H1 (cell line): ENCODE results near the gene CCS. TPM values are rescaled to one million over a fixed set of nuclear protein-coding genes. Genes with fewer than 3 reads are reported as not detected.

Source experiments
- CTCF ChIA-PET: fragments of 300-600 bp; sonication (Branson Sonifier 250); formaldehyde crosslinking; loops from one replicate; lab custom pipeline; 2021; ENCODE audit not compliant: partially characterized antibody; lab: Charles Lee
- POLR2A ChIA-PET: fragments of 300-600 bp; sonication (Branson Sonifier 250); formaldehyde crosslinking; loops from one replicate; lab custom pipeline; 2021; ENCODE audit warnings: inconsistent platforms; ENCODE audit not compliant: partially characterized antibody; lab: Charles Lee
- DNase-seq, 2 experiments: peaks; one replicate each; pipeline versions ENCODE4 v3.0.0 to v3.0.0-alpha.2; 2010 to 2022; ENCODE audit warnings: low spot score in 2 of 2, low read depth in 1 of 2, mixed read lengths in 1 of 2
- FAIRE-seq: peaks from 2 replicates; lab custom pipeline; 2011; peaks lifted over from hg19 to GRCh38; lab: Jason Lieb, UNC
- H2AFZ ChIP-seq: 2 replicates; pipeline ENCODE4 v1.8.1; 2012; ENCODE audit warnings: low read length, inconsistent platforms
- H2AK5ac ChIP-seq: 2 replicates; pipeline ENCODE4 v1.6.1; 2013; ENCODE audit warnings: low read depth, low read length
- H2BK120ac ChIP-seq: replicated peaks from 2 replicates; pipeline ENCODE3; 2013; ENCODE audit warnings: low read depth, low read length, inconsistent platforms
- H2BK12ac ChIP-seq: 2 replicates; pipeline ENCODE4 v1.6.1; 2013; ENCODE audit warnings: low read depth, low read length
- H2BK15ac ChIP-seq: 2 replicates; pipeline ENCODE4 v1.6.1; 2013; ENCODE audit warnings: low read length
- H2BK20ac ChIP-seq: 2 replicates; pipeline ENCODE4 v1.6.1; 2013; ENCODE audit warnings: low read length
- H2BK5ac ChIP-seq: 2 replicates; pipeline ENCODE4 v1.6.1; 2013; ENCODE audit warnings: low read depth, low read length
- H3K14ac ChIP-seq: 2 replicates; pipeline ENCODE4 v1.6.1; 2013; ENCODE audit warnings: inconsistent platforms; ENCODE audit not compliant: insufficient read length
- H3K18ac ChIP-seq: 2 replicates; pipeline ENCODE4 v1.6.1; 2013; ENCODE audit warnings: low read length; ENCODE audit errors: extremely low read depth
- H3K23ac ChIP-seq: 2 replicates; pipeline ENCODE4 v1.6.1; 2013; ENCODE audit warnings: inconsistent platforms; ENCODE audit not compliant: insufficient read length
- H3K23me2 ChIP-seq: 2 replicates; pipeline ENCODE4 v1.6.1; 2013; ENCODE audit warnings: low read depth, low read length
- H3K27ac ChIP-seq: 2 replicates; pipeline ENCODE4 v1.6.1; 2011; ENCODE audit warnings: low read depth, low read length, inconsistent platforms
- H3K27me3 ChIP-seq, 4 experiments: replicated peaks in 1 of 4; 1 replicate in 1 of 4; 2 replicates in 3 of 4; pipeline versions ENCODE4 v1.6.1 to v1.8.1; 2011 to 2013; ENCODE audit warnings: low read length in 3 of 4, mild to moderate bottlenecking in 3 of 4, inconsistent platforms in 2 of 4, mixed read lengths in 2 of 4, moderate library complexity in 1 of 4; ENCODE audit not compliant: control insufficient read depth in 3 of 4, insufficient read depth in 3 of 4; ENCODE audit errors: extremely low read depth in 1 of 4
- H3K36me3 ChIP-seq, 4 experiments: 2 replicates each; pipeline versions ENCODE4 v1.6.1 to v1.8.1; 2011 to 2013; ENCODE audit warnings: mild to moderate bottlenecking in 4 of 4, low read length in 3 of 4, moderate library complexity in 2 of 4, control low read depth in 1 of 4, inconsistent platforms in 1 of 4; ENCODE audit not compliant: insufficient read depth in 4 of 4, control insufficient read depth in 2 of 4
- H3K4ac ChIP-seq: replicated peaks from 2 replicates; pipeline ENCODE3; 2013; ENCODE audit warnings: low read length, low read depth, mixed read lengths, inconsistent platforms; ENCODE audit not compliant: insufficient read length
- H3K4me1 ChIP-seq, 4 experiments: replicated peaks in 1 of 4; 1 replicate in 1 of 4; 2 replicates in 3 of 4; pipeline versions ENCODE4 v1.6.1 to v1.8.1; 2011 to 2013; ENCODE audit warnings: low read length in 3 of 4, inconsistent platforms in 2 of 4, mixed read lengths in 1 of 4; ENCODE audit not compliant: insufficient read depth in 4 of 4, control insufficient read depth in 3 of 4
- H3K4me2 ChIP-seq, 2 experiments: 2 replicates each; pipeline versions ENCODE4 v1.6.1 to v1.8.1; 2011 to 2013; ENCODE audit warnings: low read depth in 2 of 2, low read length in 2 of 2, control low read depth in 1 of 2, inconsistent platforms in 1 of 2, mild to moderate bottlenecking in 1 of 2; ENCODE audit not compliant: insufficient read depth in 1 of 2
- H3K4me3 ChIP-seq, 4 experiments: fragments of 200-600, 300-600 bp in 1 of 4; sonication (generic), shearing (Covaris generic), sonication (Bioruptor Twin) in 1 of 4; 2 replicates each; pipeline versions ENCODE4 v1.5.1 to v1.8.1; 2011 to 2016; ENCODE audit warnings: low read length in 4 of 4, low read depth in 3 of 4, control low read depth in 2 of 4, inconsistent platforms in 2 of 4, mild to moderate bottlenecking in 2 of 4, mixed read lengths in 1 of 4, moderate library complexity in 1 of 4; ENCODE audit not compliant: insufficient read depth in 2 of 4; ENCODE audit errors: extremely low read depth in 1 of 4
- H3K56ac ChIP-seq: replicated peaks from 2 replicates; pipeline ENCODE3; 2013; ENCODE audit warnings: low read depth, mild to moderate bottlenecking, mixed read lengths, low read length, inconsistent platforms; ENCODE audit not compliant: insufficient read length
- H3K79me1 ChIP-seq: 2 replicates; pipeline ENCODE4 v1.6.1; 2013; ENCODE audit warnings: low read depth, low read length, control low read depth
- H3K79me2 ChIP-seq, 2 experiments: 2 replicates each; pipeline versions ENCODE4 v1.6.1 to v1.8.1; 2012 to 2013; ENCODE audit warnings: low read length in 2 of 2, mild to moderate bottlenecking in 2 of 2, inconsistent platforms in 1 of 2; ENCODE audit not compliant: insufficient read depth in 2 of 2, control insufficient read depth in 1 of 2
- H3K9ac ChIP-seq, 4 experiments: replicated peaks in 1 of 4; 1 replicate in 1 of 4; 2 replicates in 3 of 4; pipeline versions ENCODE4 v1.6.1 to v1.8.1; 2011 to 2013; ENCODE audit warnings: low read depth in 3 of 4, low read length in 3 of 4, control low read depth in 2 of 4, mild to moderate bottlenecking in 2 of 4, moderate library complexity in 2 of 4, inconsistent platforms in 1 of 4; ENCODE audit errors: extremely low read depth in 1 of 4
- H3K9me3 ChIP-seq, 2 experiments: 2 replicates each; pipeline versions ENCODE4 v1.6.1 to v1.8.1; 2012 to 2013; ENCODE audit warnings: mild to moderate bottlenecking in 2 of 2, moderate library complexity in 2 of 2, control low read depth in 1 of 2, inconsistent platforms in 1 of 2, low read depth in 1 of 2, low read length in 1 of 2, mixed read lengths in 1 of 2; ENCODE audit not compliant: insufficient read depth in 2 of 2
- H4K20me1 ChIP-seq, 2 experiments: replicated peaks in 1 of 2; 2 replicates each; pipeline versions ENCODE3 to v1.8.1; 2011 to 2013; ENCODE audit warnings: inconsistent platforms in 2 of 2, low read length in 2 of 2, mild to moderate bottlenecking in 1 of 2; ENCODE audit not compliant: insufficient read depth in 2 of 2, control insufficient read depth in 1 of 2
- H4K5ac ChIP-seq: 2 replicates; pipeline ENCODE4 v1.6.1; 2013; ENCODE audit warnings: low read length, low read depth, mixed read lengths, inconsistent platforms; ENCODE audit not compliant: insufficient read length
- H4K8ac ChIP-seq: 2 replicates; pipeline ENCODE4 v1.8.0; 2013; ENCODE audit warnings: mild to moderate bottlenecking, moderate library complexity, low read length, inconsistent platforms; ENCODE audit not compliant: insufficient read depth; ENCODE audit errors: extremely low read depth
- H4K91ac ChIP-seq: replicated peaks from 2 replicates; pipeline ENCODE3; 2013; ENCODE audit warnings: low read length, mixed read lengths, inconsistent platforms; ENCODE audit not compliant: insufficient read length
- RAD21 ChIP-seq, 2 experiments: IDR thresholded peaks in 1 of 2; conservative IDR thresholded peaks in 1 of 2; 2 replicates each; pipeline ENCODE4 v1.6.1; 2011; ENCODE audit warnings: low read depth in 2 of 2, low read length in 2 of 2, improper control_type of control experiment in 1 of 2, inconsistent platforms in 1 of 2, mild to moderate bottlenecking in 1 of 2, moderate library complexity in 1 of 2
- WGBS, 2 experiments: shearing (Covaris generic) in 1 of 2; methylation state at CpG; one replicate each; pipeline versions ENCODE4 v1.1.6 to v1.1.7; 2013 to 2015; ENCODE audit warnings: low lambda C conversion rate in 2 of 2, mixed read lengths in 2 of 2, inconsistent platforms in 1 of 2, low coverage in 1 of 2, missing lambda C conversion rate in 1 of 2; ENCODE audit not compliant: insufficient replicate concordance in 2 of 2, insufficient coverage in 1 of 2, insufficient read length in 1 of 2; ENCODE audit errors: extremely low coverage in 1 of 2, missing lambda C conversion rate in 1 of 2; 5-methylcytosine and 5-hydroxymethylcytosine counted together
- polyA plus RNA-seq, 7 experiments: library from polyadenylated mRNA; depleted of rRNA in 3 of 7; stranded (reverse) in 5 of 7; unstranded in 2 of 7; fragments of >200 nt in 5 of 7; fragments of 200-250 nt in 2 of 7; gene quantifications; 1 replicate in 5 of 7; 2 replicates in 1 of 7; 4 replicates in 1 of 7; pipeline versions ENCODE4 v1.2.1 to v1.2.3, GENCODE V29; 2011 to 2013; ENCODE audit warnings: missing spikeins in 2 of 7, mixed read lengths in 2 of 7
- total RNA-seq: library from RNA; stranded (reverse); fragmentation: NEBNext Ultra II Directional; extraction: Animal tissue kit (Norgen Biotek cat#: 25700); gene quantifications from 2 replicates; pipeline ENCODE4 v1.2.1, GENCODE V29; 2021

CCS gene
- total and polyA plus RNA-seq, 2 of the 8 experiments (the other 6 are each of a cell fraction or from before 2014, with no cell fraction given): 37.1 to 37.7 TPM

DNA sequence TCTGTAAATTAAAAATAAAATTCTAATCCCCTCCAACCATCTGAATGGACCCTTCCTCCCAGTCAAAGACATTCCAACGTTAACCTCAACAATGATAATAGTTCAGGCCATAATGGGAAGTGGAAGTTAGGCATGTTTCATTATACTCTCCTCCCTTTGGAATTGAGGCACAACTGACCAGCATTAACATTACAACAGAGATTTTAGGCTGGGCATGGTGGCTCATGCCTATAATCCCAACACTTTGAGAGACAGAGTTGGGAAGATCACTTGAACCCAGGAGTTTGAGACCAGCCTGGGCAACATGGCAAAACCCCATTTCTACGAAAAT, 22.2 kb upstream of the CCS start:
- no peak overlapping the region for H3K4me3 ChIP-seq
- FAIRE-seq (no peak), DNase-seq (no peak)

More for the DNA sequence above, 22.2 kb upstream of the CCS start:
- Histone ChIP-seq H3K14ac (no peak overlapping the region), H2AFZ (no peak overlapping the region), H3K27me3 (no peaks in the 10 kb centered on the region), H3K9ac (peak overlapping the region in 2 of 4 experiments; percentile 25 to 36; a peak in 2 of 7 replicates), H4K8ac (no peak overlapping the region), H2BK15ac (no peak overlapping the region; the same call in 1 of the 2 replicates), H3K56ac (no peak overlapping the region)
- POLR2A ChIA-PET: interaction anchor here (0.6 to 4.8 kb wide), 8 partner anchors 9 to 278 kb away, joined by 3 to 51 read pairs (median 9); partner anchors contain the start of genes ACTN3, RBM14, RBM4 and ZDHHC24
- no peak for TF ChIP-seq RAD21 (IDR thresholded peaks at IDR 0.05 in 1 of 2, conservative IDR thresholded peaks at IDR 0.05 in 1 of 2; ENCODE audit: low read depth in 2 of 2, low read length in 2 of 2)
- TF ChIP-seq, all 59 proteins: peak for 0
- peak overlapping the region; percentile 76; the same call in 1 of the 2 replicates for H2BK5ac ChIP-seq
- H4K91ac ChIP-seq: peak overlapping the region; percentile 97
- no peaks in the 10 kb centered on the region for H4K20me1 ChIP-seq
- no peaks in the 10 kb centered on the region for H3K79me2 ChIP-seq
- peak overlapping the region; percentile 46 for H3K4ac ChIP-seq
- peak overlapping the region; percentile 88; the same call in 1 of the 2 replicates for H3K27ac ChIP-seq
- H3K9me3 ChIP-seq: peaks cover 6 to 7% of the 10 kb centered on the region in 2 experiments; a peak in 2 of 4 replicates
- CTCF ChIA-PET: interaction anchor here (0.6 to 1.7 kb wide), 6 partner anchors 9 to 1941 kb away, joined by 3 to 4 read pairs (median 4); partner anchors contain the start of genes ACTN3 and ZDHHC24
- no peaks in the 10 kb centered on the region for H3K36me3 ChIP-seq
- H3K4me2 ChIP-seq: peak overlapping the region; percentile 43 to 54; a peak in 2 of 4 replicates
- peaks cover 11 to 20% (median 14%) of the 10 kb centered on the region in 4 experiments; a peak in 6 of 7 replicates for H3K4me1 ChIP-seq
- peak overlapping the region; percentile 79; the same call in 1 of the 2 replicates for H2AK5ac ChIP-seq
- no peak overlapping the region for H3K23ac ChIP-seq
- H2BK20ac ChIP-seq: peak overlapping the region; percentile 91
- peak overlapping the region; percentile 62 for H3K18ac ChIP-seq
- peak overlapping the region; percentile 93; the same call in 1 of the 2 replicates for H2BK12ac ChIP-seq
- H3K23me2 ChIP-seq: no peaks in the 10 kb centered on the region
- no peaks in the 10 kb centered on the region for H3K79me1 ChIP-seq
- H2BK120ac ChIP-seq: peak overlapping the region; percentile 85
- WGBS, 2 experiments: 62% methylated on average over 2 of the region's 2 CpGs; no CpG with 5 or more reads in 1 of the 2 experiments
- H4K5ac ChIP-seq: no peak overlapping the region
